Measurements from ENCODE around the gene LYPD6B.

LYPD6B gene

GRCh38 chr2:149164296-149164695 is 125.8 kb downstream of the LYPD6B start:
- no peak for DNase-seq

- DNase-seq: no peak
These were observed 126.3 kb downstream of the LYPD6B start for GRCh38 chr2:149164827-149165226.

GRCh38 chr2:149167001-149167780 is 128.7 kb downstream of the LYPD6B start:
- no peak for DNase-seq

- no peak for DNase-seq
These were observed 129.4 kb downstream of the LYPD6B start for GRCh38 chr2:149167941-149168340.

- DNase-seq: peak; percentile 29
These were observed 131.2 kb downstream of the LYPD6B start for GRCh38 chr2:149169656-149170055.

GRCh38 chr2:149170156-149170555 is 131.7 kb downstream of the LYPD6B start:
- no peak for DNase-seq

GRCh38 chr2:149170911-149171310 is 132.4 kb downstream of the LYPD6B start:
- no peak for DNase-seq

GRCh38 chr2:149173220-149173619 is 134.7 kb downstream of the LYPD6B start:
- DNase-seq: no peak

GRCh38 chr2:149175956-149176355 is 137.5 kb downstream of the LYPD6B start:
- DNase-seq: no peak

- no peak for DNase-seq
These were observed 140.1 kb downstream of the LYPD6B start for GRCh38 chr2:149178612-149179011.

GRCh38 chr2:149180226-149180875 is 141.9 kb downstream of the LYPD6B start:
- no peak for DNase-seq

GRCh38 chr2:149183187-149183586 is 144.7 kb downstream of the LYPD6B start:
- no peak for DNase-seq

GRCh38 chr2:149184991-149185390 is 146.5 kb downstream of the LYPD6B start:
- no peak for DNase-seq

GRCh38 chr2:149185942-149186490 is 147.5 kb downstream of the LYPD6B start:
- no peak for DNase-seq

- DNase-seq: no peak
These were observed 148.6 kb downstream of the LYPD6B start for GRCh38 chr2:149187057-149187456.

- no peak for DNase-seq
These were observed 149.8 kb downstream of the LYPD6B start for GRCh38 chr2:149188291-149188690.

GRCh38 chr2:149189769-149190168 is 151.3 kb downstream of the LYPD6B start:
- DNase-seq: no peak

GRCh38 chr2:149191915-149192314 is 153.4 kb downstream of the LYPD6B start:
- no peak for DNase-seq

GRCh38 chr2:149192427-149192826 is 153.9 kb downstream of the LYPD6B start:
- no peak for DNase-seq

- DNase-seq: no peak
These were observed 161.6 kb downstream of the LYPD6B start for GRCh38 chr2:149200109-149200520.

- no peak for DNase-seq
These were observed 166.2 kb downstream of the LYPD6B start for GRCh38 chr2:149204686-149205085.

GRCh38 chr2:149205143-149205542 is 166.6 kb downstream of the LYPD6B start:
- DNase-seq: no peak

- no peak for DNase-seq
These were observed 175.4 kb downstream of the LYPD6B start for GRCh38 chr2:149213764-149214493.

GRCh38 chr2:149218497-149218896 is 180.0 kb downstream of the LYPD6B start:
- no peak for DNase-seq

All from amniotic stem cell (primary cell).